Measurements from ENCODE around the gene DNAJC1.
"Not testable (repeated sequence)": the region's sequence is repeated elsewhere in the genome, so short reads cannot be mapped to it uniquely, and the experiment has no call there.

The DNAJC1 gene

DNA sequence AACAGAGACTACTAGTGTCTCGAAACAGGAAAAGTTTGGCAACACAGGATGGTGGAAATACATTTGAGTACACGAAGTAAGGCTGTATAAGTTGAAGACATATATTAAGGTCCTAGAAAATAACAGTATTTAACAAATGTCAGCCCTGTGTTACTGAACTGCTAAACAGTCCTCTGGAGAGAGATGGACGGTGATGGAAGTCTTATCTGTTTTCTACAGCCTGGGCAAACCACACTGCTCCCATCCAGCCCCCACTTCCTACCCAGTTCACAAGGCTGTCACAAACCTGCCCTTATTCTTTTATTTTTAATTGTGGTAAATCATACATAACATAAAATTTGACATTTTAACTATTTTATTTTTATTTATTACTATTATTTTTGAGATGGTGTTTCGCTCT lies 179.1 kb downstream of the DNAJC1 start:
- no peak for DNase-seq

GRCh38 chr10:21823617-21824016 lies 179.9 kb downstream of the DNAJC1 start:
- DNase-seq: no peak

DNA sequence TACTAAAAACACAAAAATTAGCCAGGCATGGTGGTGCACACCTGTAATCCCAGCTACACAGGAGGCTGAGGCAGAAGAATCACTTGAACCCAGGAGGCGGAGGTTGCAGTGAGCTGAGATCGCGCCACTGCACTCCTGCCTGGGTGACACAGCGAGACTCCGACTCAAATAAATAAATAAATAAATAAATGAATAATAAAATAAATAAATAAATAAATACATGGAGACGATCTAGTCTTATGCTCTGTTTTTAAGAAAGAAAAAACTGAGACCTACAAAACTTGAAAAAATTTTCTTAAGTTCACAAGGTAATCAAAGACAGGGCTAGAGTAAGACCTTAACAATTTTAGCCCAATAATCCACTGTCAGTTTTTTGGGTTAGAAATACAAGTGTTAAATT lies 181.3 kb downstream of the DNAJC1 start:
- DNase-seq: not testable (repeated sequence)

DNA sequence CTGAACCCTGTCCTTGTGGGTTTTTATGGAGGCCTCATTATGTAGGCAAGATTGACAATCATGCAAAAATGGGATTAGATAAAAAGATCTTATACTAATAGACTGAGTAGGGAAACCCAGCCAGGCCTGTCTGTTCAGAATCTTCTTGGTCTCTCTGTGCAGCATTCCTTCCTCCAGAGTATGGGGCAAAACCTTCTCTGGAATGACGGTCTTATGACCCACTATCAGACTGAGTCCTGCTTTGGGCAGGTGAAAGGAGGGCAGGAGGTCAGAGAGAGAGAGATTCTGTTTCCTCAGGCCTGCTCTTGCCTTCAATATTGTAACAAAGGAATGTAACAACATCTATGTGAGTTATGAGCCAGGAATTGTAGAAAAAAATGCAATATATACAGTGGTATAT lies 182.6 kb downstream of the DNAJC1 start:
- no peak for DNase-seq

GRCh38 chr10:21818416-21818815 lies 185.1 kb downstream of the DNAJC1 start:
- DNase-seq: not testable (repeated sequence)

GRCh38 chr10:21814866-21815265 lies 188.7 kb downstream of the DNAJC1 start:
- DNase-seq: no peak

DNA sequence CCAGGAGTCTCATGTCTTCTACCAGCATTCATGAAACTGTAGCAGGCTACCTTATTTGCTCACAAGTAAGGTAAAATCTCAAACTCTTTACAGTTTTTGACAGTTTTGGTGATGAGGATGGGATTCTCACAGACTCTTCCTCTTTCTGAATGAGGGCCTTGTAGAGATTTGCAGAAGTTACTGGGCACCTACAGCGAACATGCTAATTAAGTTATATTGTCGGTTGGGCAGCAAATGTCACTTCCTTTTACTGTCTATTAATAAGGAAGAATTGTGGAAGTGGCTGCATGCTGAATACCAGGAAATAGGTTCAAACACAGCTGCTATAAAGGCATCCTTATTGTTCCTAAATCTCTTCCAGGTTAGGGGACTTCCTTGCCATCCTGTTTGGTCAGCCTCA lies 189.6 kb downstream of the DNAJC1 start:
- peak in 1 of 2 donors; percentile 67 for DNase-seq

- no peak for DNase-seq
Observed at GRCh38 chr10:21811245-21811585, 192.3 kb downstream of the DNAJC1 start.

DNA sequence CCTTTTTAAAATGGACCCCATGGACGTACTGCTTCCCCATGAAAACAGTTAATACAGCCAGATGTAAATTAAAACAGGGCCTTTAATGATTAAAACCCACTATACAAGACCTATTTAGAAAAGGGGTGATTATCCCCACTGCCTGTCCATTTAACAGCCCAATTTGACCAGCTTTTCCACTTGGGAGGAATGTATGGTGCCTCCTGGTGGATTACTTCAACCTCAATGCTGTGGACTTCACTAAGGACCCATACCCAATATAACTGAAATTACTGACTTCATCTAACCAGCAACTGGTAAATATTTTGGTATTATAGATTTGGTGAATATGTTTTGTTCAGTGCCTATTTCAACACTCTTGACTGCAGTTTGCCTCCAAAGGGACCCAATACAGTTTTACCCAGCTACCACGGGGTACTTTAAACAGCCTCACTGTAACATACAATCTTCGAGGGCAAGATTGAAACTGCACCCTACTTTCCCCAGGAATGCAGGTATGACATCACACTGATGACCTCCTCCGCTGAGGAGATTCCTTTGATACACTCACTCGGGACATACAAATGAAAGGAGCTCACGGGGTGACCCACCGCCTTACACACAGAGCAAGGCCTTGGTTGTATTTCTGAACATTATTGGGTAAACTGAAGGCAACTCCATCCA lies 192.8 kb downstream of the DNAJC1 start:
- no peak for DNase-seq

DNA sequence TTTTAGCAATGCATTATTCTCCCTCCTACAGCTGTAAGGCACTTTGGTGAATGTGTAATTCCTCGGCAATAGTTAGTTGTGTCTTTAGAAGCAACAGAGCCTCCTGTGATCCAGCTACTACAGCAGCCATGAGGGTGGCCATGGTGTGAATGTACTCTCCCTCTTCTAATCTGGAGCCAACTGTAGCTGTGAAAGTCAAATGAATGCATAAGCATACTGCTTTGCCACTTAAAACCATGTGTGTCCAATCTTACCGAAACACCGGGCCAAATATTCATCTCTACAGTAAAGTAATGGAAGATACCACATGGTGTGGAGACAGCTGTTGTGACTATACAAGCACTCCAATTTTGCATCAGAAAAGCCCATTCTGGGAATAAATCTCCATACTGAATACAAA lies 195.0 kb downstream of the DNAJC1 start:
- no peak for DNase-seq

GRCh38 chr10:21807180-21807579 lies 196.3 kb downstream of the DNAJC1 start:
- no peak for DNase-seq

DNA sequence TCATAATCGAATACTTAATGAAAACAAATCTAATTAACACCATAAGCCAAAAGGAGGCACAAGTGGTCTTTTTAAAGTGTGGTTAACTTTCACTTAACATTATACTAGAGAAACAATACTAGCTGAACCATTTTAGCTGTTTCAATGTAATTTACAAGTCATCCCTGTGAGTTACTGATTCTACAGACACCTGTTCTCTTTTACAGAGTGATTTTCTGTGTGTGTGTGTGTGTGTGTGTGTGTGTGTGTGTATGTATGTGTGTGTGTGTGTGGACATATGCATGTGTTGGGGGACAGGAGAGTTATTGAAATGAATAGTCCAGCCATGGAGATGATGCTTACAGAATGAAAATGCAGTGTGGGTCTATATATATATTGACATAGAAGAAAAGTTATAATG lies 200.2 kb downstream of the DNAJC1 start:
- no peak for DNase-seq

- no peak for DNase-seq
Observed at GRCh38 chr10:21801609-21802008, 201.9 kb downstream of the DNAJC1 start.

DNA sequence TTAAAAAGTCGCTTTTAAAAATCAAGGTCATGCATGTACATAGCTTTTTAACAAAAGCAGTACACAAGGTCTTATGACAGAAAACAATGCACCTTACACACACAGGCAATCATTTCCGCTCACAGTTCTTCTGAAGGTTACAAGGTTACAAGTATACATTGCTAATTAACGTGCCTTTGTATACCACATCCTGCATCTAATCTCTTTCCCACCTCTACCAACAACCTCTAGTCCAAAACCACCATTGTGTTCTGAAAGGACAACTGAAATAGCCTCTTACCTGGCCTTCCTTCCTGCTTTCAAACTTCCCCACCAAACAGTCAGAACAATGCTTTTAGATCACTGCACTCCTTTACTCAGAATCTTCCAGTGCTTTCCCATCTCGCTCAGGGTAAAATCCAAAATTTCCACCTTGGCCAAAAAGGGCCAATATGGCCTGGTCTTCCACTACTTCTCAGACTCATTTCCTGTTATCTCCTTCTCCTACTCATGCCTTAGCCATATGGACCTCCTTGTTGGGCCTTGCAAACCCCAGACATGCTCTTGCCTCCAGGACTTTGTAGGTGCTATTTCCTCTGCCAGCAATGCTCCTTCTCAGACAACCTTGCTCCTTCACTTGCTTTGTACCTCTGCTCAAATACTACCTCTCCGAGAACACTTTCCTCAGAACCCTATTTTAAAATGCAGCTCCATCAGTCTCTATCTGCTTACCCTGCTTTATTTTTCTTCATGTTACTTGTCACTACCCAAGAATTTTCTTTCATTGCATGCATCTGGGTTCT lies 205.4 kb downstream of the DNAJC1 start:
- no peak for DNase-seq

DNA sequence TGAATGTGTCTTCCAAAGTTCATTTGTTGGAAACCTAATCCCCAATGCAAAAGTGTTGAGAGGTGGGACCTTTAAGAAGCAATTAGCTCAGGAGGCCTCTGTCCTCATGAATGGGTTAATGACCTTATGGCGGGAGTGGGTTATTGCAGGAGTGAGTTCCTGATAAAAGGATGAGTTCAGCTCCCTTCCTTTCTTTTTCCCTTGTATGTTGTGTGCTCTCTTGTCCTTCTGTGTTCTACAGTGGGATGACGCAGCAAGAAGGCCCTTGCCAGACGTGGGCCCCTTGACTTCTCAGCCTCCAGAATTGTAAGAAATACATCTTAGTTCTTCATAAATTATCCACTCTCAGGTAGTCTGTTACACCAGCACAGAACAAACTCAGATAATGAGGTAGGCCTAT lies 206.0 kb downstream of the DNAJC1 start:
- no peak for DNase-seq

- no peak for DNase-seq
Observed at GRCh38 chr10:21791276-21791675, 212.3 kb downstream of the DNAJC1 start.

DNA sequence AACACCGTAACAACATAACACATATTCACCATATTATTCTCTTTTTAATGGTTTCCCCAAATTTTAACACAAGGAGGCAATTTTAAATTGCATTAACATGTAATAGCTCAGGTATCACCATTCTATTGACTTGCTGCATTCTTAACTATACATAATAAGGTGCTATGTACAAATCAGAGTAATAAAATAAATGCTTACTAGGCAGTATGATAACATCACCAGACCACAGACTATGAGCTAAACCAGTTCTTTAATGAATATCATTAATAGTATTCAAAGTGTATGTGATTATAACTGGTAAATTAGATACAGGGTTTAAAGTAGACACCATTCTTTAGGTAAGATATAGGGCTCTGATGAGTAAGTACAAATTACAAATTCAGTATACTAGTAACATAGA lies 226.6 kb downstream of the DNAJC1 start:
- DNase-seq: no peak

GRCh38 chr10:21771219-21771618 lies 232.3 kb downstream of the DNAJC1 start:
- no peak for DNase-seq

DNA sequence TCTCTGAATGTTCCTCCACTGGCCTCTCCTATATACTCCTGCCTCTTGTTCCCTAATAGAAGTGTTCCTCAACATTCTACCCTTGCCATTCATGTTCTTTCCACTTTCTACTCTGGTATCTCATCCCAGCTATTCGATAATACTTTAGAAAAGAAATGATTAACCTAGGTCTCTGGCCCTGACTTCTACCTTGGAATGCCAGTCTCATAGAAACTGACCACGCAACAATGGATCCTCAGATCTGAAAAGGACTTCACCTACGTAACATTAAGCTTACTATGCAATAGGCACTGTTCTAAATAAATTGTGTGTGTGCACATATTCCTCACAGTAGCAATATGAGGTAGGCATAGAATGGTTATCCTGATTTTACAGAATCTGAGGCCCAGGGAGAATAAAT lies 234.5 kb downstream of the DNAJC1 start:
- no peak for DNase-seq

DNA sequence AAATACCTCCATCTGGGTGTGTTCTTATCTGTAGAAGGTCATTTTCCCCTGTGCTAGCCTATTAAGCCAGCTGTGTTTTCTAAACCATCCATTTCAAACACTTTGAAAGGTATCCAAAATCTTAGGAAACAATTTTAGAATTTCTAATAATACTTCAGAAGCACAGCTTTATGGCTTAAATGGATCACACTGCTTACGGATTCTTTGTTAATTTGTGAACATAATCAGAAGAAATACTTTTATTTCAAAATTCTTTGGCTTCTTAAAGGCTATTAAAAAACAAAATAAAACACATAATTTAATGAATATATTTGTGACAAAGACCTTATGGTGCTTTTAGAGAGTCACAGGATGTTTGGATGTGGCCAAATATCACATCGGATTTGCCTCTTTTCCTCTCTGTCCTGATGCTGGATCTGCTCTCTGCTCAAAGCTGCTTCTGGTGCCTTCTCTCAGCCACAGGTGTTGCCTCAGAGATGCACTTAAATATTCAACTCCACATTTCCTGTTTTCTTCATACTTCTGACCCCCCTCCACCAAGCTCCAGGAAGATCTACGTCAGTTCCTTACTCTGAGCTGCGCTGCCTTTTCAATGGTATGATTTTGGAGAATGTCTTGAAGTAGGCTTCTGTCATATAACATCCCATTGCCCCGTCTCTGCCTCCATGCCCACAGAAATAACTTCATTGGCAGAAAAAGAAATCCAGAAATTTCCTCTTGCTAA lies 238.9 kb downstream of the DNAJC1 start:
- DNase-seq: no peak

DNA sequence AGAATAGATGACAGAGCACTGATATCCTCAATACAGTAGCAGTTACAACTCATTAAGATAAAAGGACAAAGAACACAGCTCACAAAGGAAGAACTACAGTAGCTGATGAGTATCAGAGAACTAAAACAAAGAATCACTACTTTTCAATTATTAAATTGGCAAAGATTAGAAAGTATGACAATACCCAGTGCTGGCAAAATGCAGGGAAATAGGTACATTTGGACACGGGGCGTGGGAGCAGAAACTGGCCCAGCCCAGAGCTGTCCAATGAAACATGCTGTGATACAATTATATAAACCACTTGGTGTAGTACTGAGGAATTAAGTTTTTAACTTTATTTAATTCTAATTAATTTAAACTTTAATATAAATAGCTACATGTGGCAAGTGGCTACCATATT lies 243.2 kb downstream of the DNAJC1 start:
- no peak for DNase-seq

GRCh38 chr10:21759232-21759631 lies 244.3 kb downstream of the DNAJC1 start:
- no peak for DNase-seq

DNA sequence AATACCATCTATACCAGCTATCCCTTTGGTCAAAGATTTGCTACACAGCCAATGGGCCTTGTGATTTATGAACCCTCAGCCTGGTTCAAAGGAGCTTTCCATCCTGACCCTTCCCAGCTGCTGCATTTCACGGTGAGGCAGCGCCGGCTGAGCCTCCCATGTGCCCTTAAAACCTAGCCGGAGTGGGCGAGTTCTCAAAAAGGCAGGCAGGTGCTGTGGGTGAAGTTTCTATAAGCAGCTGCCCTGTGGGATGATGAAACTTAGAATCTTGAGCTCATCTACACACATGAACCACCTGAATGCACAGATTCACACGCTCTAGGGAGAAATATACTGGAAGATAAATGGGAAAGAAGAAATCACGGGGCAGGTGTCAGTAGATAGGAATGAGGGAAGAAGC lies 244.8 kb downstream of the DNAJC1 start:
- DNase-seq: no peak

GRCh38 chr10:21758239-21758638 lies 245.3 kb downstream of the DNAJC1 start:
- no peak for DNase-seq
